HG02588 (cell line): Measurements from ENCODE around the gene KCNA1.

Experiments used
- ATAC-seq: cut with Tn5 transposase; IDR thresholded peaks from one replicate; pipeline ENCODE4 v1.9.1; 2021; ENCODE audit warnings: mild to moderate bottlenecking, moderate library complexity; ENCODE audit not compliant: unreplicated experiment

Gene KCNA1

DNA sequence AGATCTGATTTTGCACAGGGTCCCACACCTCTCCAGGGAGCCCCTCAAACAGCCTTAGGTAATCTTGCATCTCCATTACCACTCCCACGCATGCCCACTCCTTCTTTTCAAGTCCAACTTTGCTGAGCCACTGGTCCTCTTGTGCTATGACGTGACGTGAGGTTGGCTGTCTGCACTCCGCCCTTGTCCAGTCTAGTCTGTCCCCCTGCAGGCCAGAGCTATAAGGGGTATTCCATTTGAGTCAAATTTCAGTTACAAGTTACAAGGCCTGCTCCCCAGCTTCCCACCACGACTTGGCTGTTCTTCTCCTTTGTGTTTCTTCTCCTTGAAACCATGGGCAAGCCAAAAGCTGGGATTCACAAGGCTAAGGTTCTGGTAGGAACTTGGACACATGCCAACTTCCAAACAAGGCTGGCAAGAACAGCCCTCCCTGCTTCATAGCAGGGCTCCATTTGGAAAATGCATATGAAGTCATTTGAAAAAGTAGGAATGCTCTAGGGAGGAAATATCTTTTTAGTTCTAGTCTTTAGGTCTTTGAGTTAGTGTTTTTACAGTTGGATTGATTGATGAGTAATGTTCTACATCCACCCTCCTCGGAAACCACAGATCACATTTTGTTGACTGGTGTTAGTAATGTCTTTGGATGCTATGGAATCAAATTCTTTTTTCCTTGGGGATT lies 49.1 kb downstream of the KCNA1 start:
- no peak for ATAC-seq

DNA sequence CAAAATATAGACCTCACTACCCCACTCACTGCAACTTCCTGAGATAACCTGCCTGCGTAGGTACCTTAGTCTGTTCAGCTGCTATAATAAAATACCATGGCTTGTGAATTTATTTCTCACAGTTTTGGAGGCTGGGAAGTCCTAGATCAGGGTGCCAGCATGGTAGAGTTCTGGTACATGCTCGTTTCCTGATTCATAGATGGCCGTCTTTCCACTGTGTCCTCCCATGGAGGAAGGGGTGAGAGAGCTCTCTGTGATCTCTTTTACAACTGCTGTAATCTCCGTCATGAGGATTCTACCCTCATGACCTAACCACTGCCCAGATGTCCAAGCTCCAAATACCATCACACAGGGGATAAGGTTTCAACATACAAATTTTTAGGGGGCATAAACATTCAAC lies 49.7 kb downstream of the KCNA1 start:
- no peak for ATAC-seq

DNA sequence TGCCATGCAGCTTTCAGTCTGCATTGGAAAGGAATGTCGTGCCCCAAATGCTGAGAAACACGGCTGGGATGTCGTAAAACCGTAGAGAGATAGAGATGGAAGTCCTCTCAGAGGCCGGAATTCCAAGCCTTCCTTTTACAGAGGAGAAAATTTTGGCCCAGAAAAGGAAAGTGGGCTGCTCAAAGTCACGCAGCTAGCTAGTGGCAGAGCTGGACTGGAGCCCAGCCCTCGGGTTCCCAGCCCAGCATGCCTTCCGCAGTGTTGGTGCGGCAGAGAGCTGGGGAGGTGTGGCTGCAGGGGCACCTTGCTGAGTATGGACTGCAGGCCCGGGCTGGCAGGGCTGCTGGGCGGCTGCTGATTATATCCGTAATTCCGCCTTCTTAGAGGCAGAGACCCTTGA lies 50.3 kb downstream of the KCNA1 start:
- no peak for ATAC-seq

DNA sequence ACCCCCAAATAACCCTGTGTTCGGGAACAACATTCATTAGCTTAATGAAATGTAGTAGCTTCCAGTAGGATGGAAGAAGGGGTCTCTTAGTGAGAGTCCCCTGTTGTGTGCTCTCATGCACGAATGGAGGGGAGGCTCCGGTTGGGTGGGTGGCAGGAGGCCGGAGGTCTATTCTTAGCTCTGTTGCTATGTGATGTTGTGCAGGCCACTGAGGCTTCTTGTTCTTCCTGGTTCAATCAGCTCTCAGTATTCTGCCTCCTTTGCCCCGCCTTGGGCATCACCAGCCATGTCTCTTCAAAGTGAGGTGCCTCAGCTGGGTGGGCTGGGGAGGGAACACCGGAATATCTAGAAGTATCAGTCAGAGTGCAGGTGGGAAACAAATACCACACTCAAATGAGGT lies 50.8 kb downstream of the KCNA1 start:
- ATAC-seq = no peak

DNA sequence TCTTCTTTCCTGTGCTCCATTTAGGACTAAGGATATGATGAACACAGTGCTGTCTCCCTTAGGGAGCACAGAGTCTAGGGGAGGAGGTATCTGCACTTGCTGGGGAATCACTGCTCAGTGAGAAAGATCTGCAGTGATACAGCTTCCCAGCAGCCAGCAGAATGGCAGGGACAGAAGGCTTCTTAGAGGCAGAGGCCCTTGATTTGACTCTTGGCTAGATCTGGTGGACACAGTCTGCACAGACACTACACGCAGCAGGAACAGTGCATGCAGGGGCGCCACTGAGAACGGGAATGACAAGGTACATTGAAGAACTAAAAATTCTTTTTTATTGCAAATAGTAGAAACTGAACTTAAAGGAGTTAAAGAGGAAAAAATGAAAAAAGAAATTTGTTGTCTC lies 51.6 kb downstream of the KCNA1 start:
- ATAC-seq = no peak

DNA sequence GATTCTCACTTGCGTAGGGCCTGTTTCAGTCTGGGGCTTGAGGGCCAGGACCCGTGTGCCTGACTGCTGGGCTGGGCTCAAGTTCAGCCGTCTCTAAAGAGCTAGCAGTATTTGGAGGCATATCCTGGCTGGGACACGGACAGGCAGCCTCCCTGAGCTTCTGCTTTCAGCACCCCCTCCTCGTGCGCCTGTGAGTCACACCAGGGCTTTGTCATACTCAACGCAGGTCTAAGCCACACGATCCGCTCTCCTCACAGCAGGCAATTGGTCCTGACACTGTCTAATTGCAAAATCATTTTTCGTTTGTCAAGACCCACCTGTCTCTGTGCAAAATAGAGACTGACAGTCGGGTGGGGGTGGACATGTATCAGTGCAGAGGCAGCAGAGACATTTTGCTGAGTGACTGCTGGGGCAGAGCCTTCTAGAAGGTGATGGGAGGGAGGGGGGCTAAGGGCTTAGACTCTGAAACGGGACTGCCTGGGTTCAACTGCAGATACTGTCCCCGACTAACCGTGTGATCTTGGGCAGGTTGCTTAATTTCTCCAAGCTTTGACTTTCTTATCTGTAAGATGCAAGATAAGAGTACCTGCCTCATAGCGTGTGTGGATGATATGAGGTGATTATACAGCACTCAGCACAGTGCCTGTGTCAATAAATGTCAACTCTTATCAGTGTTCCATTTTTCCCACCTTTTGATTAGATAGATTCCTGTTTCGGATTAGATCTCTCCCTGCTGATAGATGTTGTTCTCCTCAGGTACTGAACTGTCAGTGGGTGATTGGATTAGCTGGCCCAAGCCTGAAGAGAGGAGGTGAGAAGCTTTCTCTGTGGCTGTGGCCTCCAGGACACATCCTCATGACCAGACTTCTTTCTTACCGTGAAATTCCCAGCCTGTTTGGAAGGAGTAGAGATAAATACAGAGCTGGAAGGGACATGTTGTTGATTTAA lies 53.1 kb downstream of the KCNA1 start:
- no peak for ATAC-seq
